Breast epithelium (tissue), 3 donors: Measurements from ENCODE around the gene KIF26B.

Source experiments
- POLR2A ChIP-seq: fragments of 450-650 bp; IDR thresholded peaks from one replicate; pipeline ENCODE4 v1.6.1; 2016; ENCODE audit warnings: antibody characterized with exemption, mild to moderate bottlenecking, moderate library complexity
- POLR2AphosphoS5 ChIP-seq, 3 donors: sonication (generic); formaldehyde crosslinking; IDR thresholded peaks; one replicate each; pipeline ENCODE4 v1.6.1; 2017; ENCODE audit warnings: antibody characterized with exemption in 3 of 3
- TF ChIP-seq, protein P1 (sequence below), 3 donors: fragments of 450-650 bp; IDR thresholded peaks; one replicate each; pipeline ENCODE4 v1.5.1; 2016 to 2017; ENCODE audit warnings: antibody characterized with exemption in 3 of 3, mild to moderate bottlenecking in 3 of 3, moderate library complexity in 3 of 3

DNA sequence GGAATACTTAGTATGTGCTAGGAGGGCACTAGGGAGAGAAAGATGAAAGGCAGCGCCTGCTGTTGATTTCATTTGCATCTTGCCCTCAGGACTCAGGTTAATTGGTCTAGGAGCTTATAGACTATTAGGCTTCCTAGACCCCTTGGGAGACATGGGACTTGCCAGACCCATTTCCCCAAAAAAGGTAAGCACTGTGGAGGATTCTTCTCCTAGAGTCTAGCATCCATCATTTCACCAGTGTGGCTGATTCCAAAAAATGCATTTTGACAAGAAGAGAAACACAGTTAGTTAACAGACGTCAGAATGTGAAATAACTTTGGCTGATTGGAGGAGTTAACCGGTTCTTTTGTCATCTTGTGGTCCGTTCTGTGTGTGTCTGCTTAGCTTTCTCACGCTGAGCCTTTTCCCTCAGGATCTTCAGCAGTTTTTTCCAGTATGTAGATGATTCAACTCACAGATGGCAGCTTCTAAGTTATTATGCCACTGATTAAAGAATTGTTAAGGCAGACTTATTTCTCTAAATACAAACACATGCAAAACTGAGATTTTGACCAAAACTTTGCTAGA, 108.8 kb downstream of the KIF26B start:
- TF ChIP-seq, protein P1, sequence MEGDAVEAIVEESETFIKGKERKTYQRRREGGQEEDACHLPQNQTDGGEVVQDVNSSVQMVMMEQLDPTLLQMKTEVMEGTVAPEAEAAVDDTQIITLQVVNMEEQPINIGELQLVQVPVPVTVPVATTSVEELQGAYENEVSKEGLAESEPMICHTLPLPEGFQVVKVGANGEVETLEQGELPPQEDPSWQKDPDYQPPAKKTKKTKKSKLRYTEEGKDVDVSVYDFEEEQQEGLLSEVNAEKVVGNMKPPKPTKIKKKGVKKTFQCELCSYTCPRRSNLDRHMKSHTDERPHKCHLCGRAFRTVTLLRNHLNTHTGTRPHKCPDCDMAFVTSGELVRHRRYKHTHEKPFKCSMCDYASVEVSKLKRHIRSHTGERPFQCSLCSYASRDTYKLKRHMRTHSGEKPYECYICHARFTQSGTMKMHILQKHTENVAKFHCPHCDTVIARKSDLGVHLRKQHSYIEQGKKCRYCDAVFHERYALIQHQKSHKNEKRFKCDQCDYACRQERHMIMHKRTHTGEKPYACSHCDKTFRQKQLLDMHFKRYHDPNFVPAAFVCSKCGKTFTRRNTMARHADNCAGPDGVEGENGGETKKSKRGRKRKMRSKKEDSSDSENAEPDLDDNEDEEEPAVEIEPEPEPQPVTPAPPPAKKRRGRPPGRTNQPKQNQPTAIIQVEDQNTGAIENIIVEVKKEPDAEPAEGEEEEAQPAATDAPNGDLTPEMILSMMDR (IDR thresholded peaks at IDR 0.05) = no peak
- TF ChIP-seq POLR2A (no peak), POLR2AphosphoS5 (IDR thresholded peaks at IDR 0.05) (no peak)
